B cell (primary cell): ENCODE results near the gene LEMD1. TPM values are rescaled to one million over a fixed set of nuclear protein-coding genes. Genes with fewer than 3 reads are reported as not detected.

ENCODE experiments used
- ATAC-seq: fragments of 200-7000 bp; cut with Tn5 transposase; one replicate; pipeline ENCODE4 v1.10.0; 2021; ENCODE audit warnings: low read depth, mild to moderate bottlenecking, moderate number of reproducible peaks, moderate library complexity
- CTCF ChIA-PET: fragments of 350-600 bp; sonication (Branson Sonifier 250); formaldehyde crosslinking; loops from one replicate; lab custom pipeline; 2021; ENCODE audit warnings: antibody characterized with exemption, inconsistent platforms; lab: Charles Lee
- POLR2A ChIA-PET: fragments of 350-600 bp; sonication (Branson Sonifier 250); formaldehyde crosslinking; loops from one replicate; lab custom pipeline; 2021; ENCODE audit warnings: antibody characterized with exemption; lab: Charles Lee
- DNase-seq: peaks from one replicate; pipeline ENCODE4 v3.0.0; 2013
- H2AFZ ChIP-seq: 2 replicates; pipeline ENCODE4 v1.6.1; 2012; ENCODE audit warnings: mild to moderate bottlenecking, low read depth, low read length; ENCODE audit not compliant: insufficient read depth, poor library complexity, severe bottlenecking
- H3K27ac ChIP-seq, 2 donors: 1 replicate in 1 of 2; 2 replicates in 1 of 2; pipeline ENCODE4 v1.5.1; 2012 to 2013; ENCODE audit warnings: low read length in 2 of 2, mild to moderate bottlenecking in 2 of 2, moderate library complexity in 1 of 2
- H3K27me3 ChIP-seq, 4 experiments: fragments of 200-600 bp in 1 of 4; sonication (generic) in 1 of 4; replicated peaks in 1 of 4; 1 replicate in 2 of 4; 2 replicates in 2 of 4; pipeline versions ENCODE4 v1.6.1 to v1.7.0; 2013 to 2016; ENCODE audit warnings: low read length in 3 of 4, mild to moderate bottlenecking in 2 of 4, mixed read lengths in 1 of 4, moderate library complexity in 1 of 4; ENCODE audit not compliant: insufficient read depth in 4 of 4, control insufficient read depth in 3 of 4; ENCODE audit errors: control extremely low read depth in 1 of 4
- H3K36me3 ChIP-seq, 2 experiments: replicated peaks in 1 of 2; 1 replicate in 1 of 2; 2 replicates in 1 of 2; pipeline versions ENCODE4 v1.6.1 to v1.7.1; 2013; ENCODE audit warnings: low read length in 1 of 2; ENCODE audit not compliant: insufficient read depth in 2 of 2, control insufficient read depth in 1 of 2; ENCODE audit errors: control extremely low read depth in 1 of 2, extremely low read depth in 1 of 2
- H3K4me1 ChIP-seq, 2 donors: fragments of 200-600 bp in 1 of 2; sonication (generic) in 1 of 2; 1 replicate in 1 of 2; 2 replicates in 1 of 2; pipeline versions ENCODE4 v1.5.1 to v1.6.1; 2013 to 2017; ENCODE audit warnings: low read length in 2 of 2; ENCODE audit not compliant: control insufficient read depth in 2 of 2, insufficient read depth in 2 of 2
- H3K4me2 ChIP-seq: replicated peaks from 2 replicates; pipeline ENCODE3; 2012; ENCODE audit warnings: mild to moderate bottlenecking, low read depth, low read length; ENCODE audit not compliant: poor library complexity, severe bottlenecking
- H3K4me3 ChIP-seq, 5 experiments: fragments of 200-600 bp in 1 of 5; sonication (generic) in 1 of 5; 1 replicate in 3 of 5; 2 replicates in 2 of 5; pipeline versions ENCODE4 v1.5.1 to v1.7.0; 2011 to 2016; ENCODE audit warnings: low read length in 4 of 5, mild to moderate bottlenecking in 4 of 5, low read depth in 2 of 5, control low read depth in 1 of 5, moderate library complexity in 1 of 5; ENCODE audit not compliant: insufficient read depth in 1 of 5; ENCODE audit errors: control extremely low read depth in 1 of 5, extremely low read depth in 1 of 5
- H3K79me2 ChIP-seq: fragments of 200-600 bp; sonication (generic); one replicate; pipeline ENCODE4 v1.6.0; 2016; ENCODE audit warnings: low read length; ENCODE audit not compliant: control insufficient read depth, insufficient read depth
- H3K9ac ChIP-seq: fragments of 200-600 bp; sonication (generic); 2 replicates; pipeline ENCODE4 v1.6.1; 2017; ENCODE audit warnings: mild to moderate bottlenecking, low read length, moderate library complexity
- H3K9me3 ChIP-seq, 3 donors: one replicate each; pipeline versions ENCODE4 v1.6.1 to v1.7.1; 2013; ENCODE audit warnings: low read length in 2 of 3; ENCODE audit not compliant: control insufficient read depth in 2 of 3, insufficient read depth in 1 of 3; ENCODE audit errors: control extremely low read depth in 1 of 3
- H4K20me1 ChIP-seq: 2 replicates; pipeline ENCODE4 v1.6.0; 2012; ENCODE audit warnings: mild to moderate bottlenecking, low read length; ENCODE audit not compliant: insufficient read depth, control insufficient read depth, poor library complexity, severe bottlenecking
- H3K27ac Mint-ChIP-seq: one replicate; pipeline ENCODE4 v1.8.0; 2021; ENCODE audit warnings: mixed read lengths
- H3K27me3 Mint-ChIP-seq: one replicate; pipeline ENCODE4 v1.8.0; 2021; ENCODE audit warnings: mixed read lengths
- H3K4me1 Mint-ChIP-seq: one replicate; pipeline ENCODE4 v1.8.0; 2021; ENCODE audit warnings: mixed read lengths
- H3K4me3 Mint-ChIP-seq: one replicate; pipeline ENCODE4 v1.8.0; 2021; ENCODE audit warnings: mixed read lengths
- H3K9me3 Mint-ChIP-seq: one replicate; pipeline ENCODE4 v1.8.0; 2022; ENCODE audit warnings: mixed read lengths; ENCODE audit not compliant: insufficient read depth
- CTCF ChIP-seq: fragments of 200-600 bp; IDR thresholded peaks from one replicate; pipeline ENCODE4 v1.8.0; 2022; ENCODE audit warnings: antibody characterized with exemption, mild to moderate bottlenecking
- EZH2 ChIP-seq: IDR thresholded peaks from 2 replicates; pipeline ENCODE4 v1.6.1; 2012; ENCODE audit warnings: borderline replicate concordance, low read depth, mild to moderate bottlenecking, moderate library complexity, low read length; ENCODE audit not compliant: insufficient read depth, poor library complexity, severe bottlenecking
- WGBS: methylation state at CpG from one replicate; pipeline ENCODE4 v1.1.5; 2013; ENCODE audit warnings: missing lambda C conversion rate; ENCODE audit not compliant: insufficient coverage; 5-methylcytosine and 5-hydroxymethylcytosine counted together
- intact Hi-C: fragments of 100-400 bp; cut with micrococcal nuclease; formaldehyde crosslinking; loops from one replicate; pipeline ENCODE4 v1.10.0; 2022
- polyA plus RNA-seq: library from polyadenylated mRNA; depleted of rRNA; stranded (reverse); fragments of >200 nt; gene quantifications from 2 replicates; pipeline ENCODE4 v1.2.3, GENCODE V29; 2012
- total RNA-seq, 2 donors: library from RNA; stranded (reverse); fragments of 120-200 nt in 1 of 2; gene quantifications; 1 replicate in 1 of 2; 2 replicates in 1 of 2; pipeline versions ENCODE4 v1.2.3 to v1.2.4, GENCODE V29; 2013 to 2022

The LEMD1 gene
- total and polyA plus RNA-seq, 2 donors (not counting 1 experiment from before 2014, with no cell fraction given): 0.57 TPM; not detected in 1

DNA sequence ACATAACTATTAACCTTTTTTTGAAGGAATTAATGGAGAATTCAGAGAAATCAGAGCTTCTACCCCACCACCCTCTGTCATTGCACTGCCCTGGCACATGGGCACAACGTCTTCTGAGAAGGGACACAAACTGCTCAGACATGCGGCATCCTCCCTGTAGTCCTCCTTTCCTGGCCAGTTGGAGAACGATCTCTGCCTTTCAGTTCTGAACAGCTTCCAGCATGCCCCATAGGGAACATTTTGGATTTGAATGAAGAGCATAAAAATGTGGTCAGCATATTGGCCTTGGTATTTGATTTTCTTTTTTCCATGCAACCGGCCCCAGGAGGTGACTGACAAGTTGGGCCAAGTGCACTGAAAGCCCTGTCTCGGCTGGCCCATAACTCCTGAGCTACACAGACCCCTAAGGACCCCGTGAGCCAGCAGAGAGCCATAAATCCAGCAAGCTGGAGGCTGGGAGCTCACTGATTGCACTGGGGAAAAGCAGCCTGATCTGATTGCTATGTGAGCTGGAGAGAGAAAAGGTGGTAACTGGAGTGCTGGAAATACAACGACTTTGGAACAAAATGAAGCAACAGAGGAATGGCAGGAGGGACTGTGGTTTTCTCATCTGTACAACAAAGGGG, 44.9 kb upstream of the LEMD1 start:
- WGBS: 76% methylated on average over 6 of the region's 7 CpGs
- no peak overlapping the region for H3K4me3 ChIP-seq
- H3K4me3 Mint-ChIP-seq: no peak overlapping the region
- no peak overlapping the region for H3K27ac ChIP-seq
- H3K9ac ChIP-seq: no peak overlapping the region
- no peak overlapping the region for H3K27ac Mint-ChIP-seq
- no peaks in the 10 kb centered on the region for H3K79me2 ChIP-seq
- ChIA-PET CTCF (interaction anchor here (0.7 to 1.3 kb wide), 6 partner anchors 9 to 201 kb away, joined by 3 to 5 read pairs (median 3); no protein-coding TSS in a partner anchor), POLR2A (no interaction called here)
- H3K27me3 Mint-ChIP-seq: peaks cover 34% of the 10 kb centered on the region
- DNase-seq: no peak
- H3K4me2 ChIP-seq: no peak overlapping the region
- no peaks in the 10 kb centered on the region for H3K4me1 Mint-ChIP-seq
- no peak overlapping the region for H2AFZ ChIP-seq
- no peak for ATAC-seq
- H3K36me3 ChIP-seq: no peaks in the 10 kb centered on the region
- no peaks in the 10 kb centered on the region for H3K4me1 ChIP-seq
- no peaks in the 10 kb centered on the region for H3K9me3 Mint-ChIP-seq
- intact Hi-C loops: no loop called here
- peaks cover 0 to 3% (median 0%) of the 10 kb centered on the region in 3 donors for H3K9me3 ChIP-seq
- TF ChIP-seq CTCF (no peak), EZH2 (no peak)
- peaks cover 0 to 27% (median 6%) of the 10 kb centered on the region in 4 experiments for H3K27me3 ChIP-seq
- no peaks in the 10 kb centered on the region for H4K20me1 ChIP-seq

DNA sequence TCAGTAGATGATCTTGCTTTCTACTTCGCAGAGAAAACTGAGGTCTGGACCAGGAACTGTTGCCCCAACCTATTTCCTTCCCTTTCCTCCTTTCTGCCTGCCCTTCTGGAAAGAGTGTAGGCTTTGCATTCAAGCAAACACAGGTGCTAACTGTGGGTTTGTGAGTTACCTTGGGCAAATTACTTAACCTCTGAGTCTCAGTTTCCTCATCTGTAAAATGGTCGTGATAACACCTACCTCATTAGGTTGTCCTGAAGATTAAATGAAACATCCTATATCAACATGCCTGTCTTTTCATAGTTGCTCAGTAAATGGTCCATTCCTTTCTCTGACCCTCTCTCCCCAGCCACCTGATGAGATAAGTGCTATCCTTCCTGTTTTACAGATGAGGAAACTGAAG, 43.5 kb upstream of the LEMD1 start:
- H3K4me3 ChIP-seq: no peak overlapping the region
- Mint-ChIP-seq H3K4me1 (no peaks in the 10 kb centered on the region), H3K27ac (peak overlapping the region; percentile 1), H3K9me3 (no peaks in the 10 kb centered on the region), H3K4me3 (no peak overlapping the region), H3K27me3 (peaks cover 40% of the 10 kb centered on the region)
- peaks cover 0 to 3% (median 0%) of the 10 kb centered on the region in 3 donors for H3K9me3 ChIP-seq
- no peak overlapping the region for H3K9ac ChIP-seq
- POLR2A ChIA-PET: no interaction called here
- H2AFZ ChIP-seq: no peak overlapping the region
- no peaks in the 10 kb centered on the region for H3K36me3 ChIP-seq
- intact Hi-C loops: no loop called here
- TF ChIP-seq EZH2: no peak
- no peak for TF ChIP-seq CTCF
- no peaks in the 10 kb centered on the region for H3K4me1 ChIP-seq
- H3K27ac ChIP-seq: no peak overlapping the region
- no peak for ATAC-seq
- H3K4me2 ChIP-seq: no peak overlapping the region
- CTCF ChIA-PET: interaction anchor here (1.0 kb wide), 1 partner anchor 34 kb away, joined by 3 read pairs; no protein-coding TSS in a partner anchor
- no peaks in the 10 kb centered on the region for H3K79me2 ChIP-seq
- WGBS: 86% methylated on average over 1 of the region's 2 CpGs
- no peaks in the 10 kb centered on the region for H4K20me1 ChIP-seq
- no peak for DNase-seq
- peaks cover 0 to 25% (median 6%) of the 10 kb centered on the region in 4 experiments for H3K27me3 ChIP-seq
